CD4-positive, alpha-beta memory T cell (primary cell): Measurements from ENCODE around the gene TTC28. TPM values are rescaled to one million over a fixed set of nuclear protein-coding genes. Genes with fewer than 3 reads are reported as not detected.
"Not testable (repeated sequence)": the region's sequence is repeated elsewhere in the genome, so short reads cannot be mapped to it uniquely, and the experiment has no call there.

Experiments used
- CTCF ChIA-PET: fragments of 350-600 bp; sonication (Branson Sonifier 250); formaldehyde crosslinking; loops from one replicate; lab custom pipeline; 2021; ENCODE audit warnings: inconsistent platforms; ENCODE audit not compliant: partially characterized antibody; lab: Charles Lee
- POLR2A ChIA-PET: fragments of 350-600 bp; sonication (Branson Sonifier 250); formaldehyde crosslinking; loops from one replicate; lab custom pipeline; 2021; ENCODE audit not compliant: partially characterized antibody; lab: Charles Lee
- DNase-seq, 5 donors: peaks; one replicate each; pipeline versions ENCODE4 v3.0.0 to v3.0.0-alpha.2; 2020 to 2022; ENCODE audit warnings: mixed read lengths in 1 of 5
- H3K27ac ChIP-seq: one replicate; pipeline ENCODE4 v1.7.0; 2013; ENCODE audit warnings: low read depth, low read length
- H3K27me3 ChIP-seq: 2 replicates; pipeline ENCODE4 v1.7.0; 2013; ENCODE audit warnings: mild to moderate bottlenecking, low read length, moderate library complexity; ENCODE audit not compliant: insufficient read depth
- H3K36me3 ChIP-seq: 2 replicates; pipeline ENCODE4 v1.7.0; 2013; ENCODE audit warnings: mild to moderate bottlenecking, low read length, moderate library complexity; ENCODE audit not compliant: insufficient read depth
- H3K4me1 ChIP-seq: 2 replicates; pipeline ENCODE4 v1.7.0; 2013; ENCODE audit warnings: mild to moderate bottlenecking, low read length, moderate library complexity; ENCODE audit not compliant: insufficient read depth
- H3K4me3 ChIP-seq, 2 donors: one replicate each; pipeline ENCODE4 v1.7.0; 2013; ENCODE audit warnings: low read length in 2 of 2, mild to moderate bottlenecking in 1 of 2
- H3K9me3 ChIP-seq, 2 donors: one replicate each; pipeline ENCODE4 v1.7.0; 2013; ENCODE audit warnings: low read length in 2 of 2, control low read depth in 1 of 2; ENCODE audit not compliant: control insufficient read depth in 1 of 2
- H3K27ac Mint-ChIP-seq, 7 donors: one replicate each; pipeline ENCODE4 v1.8.0; 2020 to 2021; ENCODE audit warnings: mixed read lengths in 7 of 7, mild to moderate bottlenecking in 6 of 7, inconsistent platforms in 3 of 7, moderate library complexity in 3 of 7
- H3K27me3 Mint-ChIP-seq, 2 donors: one replicate each; pipeline ENCODE4 v1.8.0; 2020 to 2021; ENCODE audit warnings: mixed read lengths in 2 of 2
- H3K36me3 Mint-ChIP-seq, 2 donors: one replicate each; pipeline ENCODE4 v1.8.0; 2020 to 2021; ENCODE audit warnings: mixed read lengths in 2 of 2, inconsistent platforms in 1 of 2, mild to moderate bottlenecking in 1 of 2
- H3K4me1 Mint-ChIP-seq, 4 donors: one replicate each; pipeline ENCODE4 v1.8.0; 2020 to 2021; ENCODE audit warnings: mixed read lengths in 4 of 4, mild to moderate bottlenecking in 1 of 4
- H3K4me3 Mint-ChIP-seq, 8 donors: one replicate each; pipeline ENCODE4 v1.8.0; 2020 to 2021; ENCODE audit warnings: mixed read lengths in 8 of 8, mild to moderate bottlenecking in 7 of 8, moderate library complexity in 6 of 8, inconsistent platforms in 3 of 8
- H3K9me3 Mint-ChIP-seq, 8 donors: one replicate each; pipeline ENCODE4 v1.8.0; 2020 to 2021; ENCODE audit warnings: mixed read lengths in 8 of 8, mild to moderate bottlenecking in 5 of 8, inconsistent platforms in 3 of 8, moderate library complexity in 1 of 8
- intact Hi-C: fragments of 100-400 bp; cut with micrococcal nuclease; formaldehyde crosslinking; loops from one replicate; pipeline ENCODE4 v1.15.1; 2023
- polyA plus RNA-seq, 2 donors: library from polyadenylated mRNA; unstranded; fragments of 300-500 nt; fragmentation: Illumina TruSeq; gene quantifications; one replicate each; pipeline ENCODE4 v1.2.3, GENCODE V29; 2021
- total RNA-seq, 2 experiments: library from RNA; stranded (reverse); gene quantifications; one replicate each; pipeline ENCODE4 v1.2.3, GENCODE V29; 2021

Gene TTC28
- total and polyA plus RNA-seq, 4 experiments from 2014 or later: 0.50 to 1.7 (median 1.6) TPM; not detected in 1

DNA sequence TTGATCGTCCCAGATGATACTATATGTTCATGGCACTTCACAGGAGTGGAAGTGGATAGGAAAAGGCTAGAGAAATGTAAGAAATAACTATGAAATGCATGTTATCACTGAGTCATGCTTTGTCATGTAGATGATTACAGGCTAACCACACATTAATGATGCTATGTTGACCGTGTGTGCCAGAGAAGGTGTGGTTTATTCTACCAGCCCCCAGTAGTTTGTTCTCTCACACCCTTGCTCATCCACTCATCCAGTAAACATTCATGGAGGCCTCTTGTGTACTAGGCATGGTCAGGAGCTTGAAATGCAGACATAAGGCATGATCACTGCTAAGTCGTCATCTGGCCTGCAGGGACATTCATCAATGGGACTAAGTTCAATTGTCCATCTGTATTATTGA is 607.6 kb downstream of the TTC28 start:
- Mint-ChIP-seq H3K4me3 (no peak overlapping the region), H3K36me3 (no peaks in the 10 kb centered on the region), H3K4me1 (no peaks in the 10 kb centered on the region), H3K27ac (no peak overlapping the region), H3K9me3 (peaks cover 0 to 4% (median 0%) of the 10 kb centered on the region in 8 donors), H3K27me3 (peaks cover 4 to 16% of the 10 kb centered on the region in 2 donors)
- no peaks in the 10 kb centered on the region for H3K27me3 ChIP-seq
- no peaks in the 10 kb centered on the region for H3K36me3 ChIP-seq
- H3K4me1 ChIP-seq: no peaks in the 10 kb centered on the region
- intact Hi-C loops: no loop called here
- no peak overlapping the region for H3K27ac ChIP-seq
- POLR2A ChIA-PET: no interaction called here
- CTCF ChIA-PET: no interaction called here
- H3K9me3 ChIP-seq: no peaks in the 10 kb centered on the region
- no peak for DNase-seq
- H3K4me3 ChIP-seq: no peak overlapping the region

DNA sequence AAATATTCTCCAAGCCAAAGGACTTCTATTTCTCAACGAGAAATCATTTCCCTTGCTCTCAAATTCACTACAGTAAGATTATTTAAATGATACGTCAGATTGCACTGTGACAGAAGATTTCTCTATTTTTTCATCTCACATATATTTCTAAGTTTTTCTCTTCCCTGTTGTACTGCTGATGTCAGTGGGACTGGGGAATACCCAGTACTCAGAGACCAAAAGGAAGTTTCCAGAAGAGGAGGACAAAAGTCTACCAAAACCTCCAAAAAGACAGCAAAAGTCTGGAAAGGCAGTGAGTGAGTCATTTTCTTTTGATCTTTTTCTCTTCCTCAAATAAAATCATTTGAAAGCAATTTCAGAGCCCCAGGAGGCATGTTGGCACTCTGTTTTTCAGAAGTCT is 610.8 kb downstream of the TTC28 start:
- intact Hi-C loops: no loop called here
- Mint-ChIP-seq H3K4me3 (no peak overlapping the region), H3K4me1 (no peaks in the 10 kb centered on the region)

DNA sequence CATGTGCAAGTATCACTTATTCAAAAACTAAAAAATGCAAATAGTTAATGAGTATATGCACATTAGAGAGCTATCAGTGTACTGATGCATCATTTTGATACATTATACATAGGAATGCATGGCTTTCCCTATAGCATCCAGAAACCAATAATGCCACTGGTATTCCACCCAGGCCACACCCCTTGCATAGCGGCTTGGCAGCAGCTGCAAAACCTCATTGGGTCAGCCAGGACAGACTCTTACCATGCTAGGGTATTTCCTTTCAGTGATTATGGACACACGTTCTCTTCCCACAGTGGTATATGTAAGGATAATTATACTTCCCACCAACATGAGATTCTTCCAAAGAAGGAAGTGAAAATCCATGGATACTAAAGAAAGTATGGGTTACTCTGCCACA is 614.7 kb downstream of the TTC28 start:
- Mint-ChIP-seq H3K4me1 (no peaks in the 10 kb centered on the region), H3K36me3 (no peaks in the 10 kb centered on the region), H3K27me3 (peaks cover 8 to 32% of the 10 kb centered on the region in 2 donors), H3K4me3 (no peak overlapping the region), H3K9me3 (peaks cover 0 to 9% (median 3%) of the 10 kb centered on the region in 8 donors), H3K27ac (no peak overlapping the region)
- H3K36me3 ChIP-seq: no peaks in the 10 kb centered on the region
- no peak for DNase-seq
- no peaks in the 10 kb centered on the region for H3K4me1 ChIP-seq
- H3K4me3 ChIP-seq: no peak overlapping the region
- H3K9me3 ChIP-seq: no peaks in the 10 kb centered on the region
- ChIA-PET POLR2A (no interaction called here), CTCF (no interaction called here)
- intact Hi-C loops: no loop called here
- H3K27me3 ChIP-seq: no peaks in the 10 kb centered on the region
- H3K27ac ChIP-seq: no peak overlapping the region

More for the DNA sequence above, 610.8 kb downstream of the TTC28 start:
- no peak overlapping the region for H3K27ac ChIP-seq
- H3K27ac Mint-ChIP-seq: no peak overlapping the region
- H3K27me3 ChIP-seq: no peaks in the 10 kb centered on the region
- ChIA-PET POLR2A (no interaction called here), CTCF (no interaction called here)
- no peak for DNase-seq
- no peaks in the 10 kb centered on the region for H3K9me3 ChIP-seq
- no peaks in the 10 kb centered on the region for H3K36me3 ChIP-seq
- peaks cover 0 to 4% (median 0%) of the 10 kb centered on the region in 8 donors for H3K9me3 Mint-ChIP-seq
- no peaks in the 10 kb centered on the region for H3K4me1 ChIP-seq
- no peak overlapping the region for H3K4me3 ChIP-seq
- H3K36me3 Mint-ChIP-seq: no peaks in the 10 kb centered on the region
- H3K27me3 Mint-ChIP-seq: peaks cover 7 to 27% of the 10 kb centered on the region in 2 donors

DNA sequence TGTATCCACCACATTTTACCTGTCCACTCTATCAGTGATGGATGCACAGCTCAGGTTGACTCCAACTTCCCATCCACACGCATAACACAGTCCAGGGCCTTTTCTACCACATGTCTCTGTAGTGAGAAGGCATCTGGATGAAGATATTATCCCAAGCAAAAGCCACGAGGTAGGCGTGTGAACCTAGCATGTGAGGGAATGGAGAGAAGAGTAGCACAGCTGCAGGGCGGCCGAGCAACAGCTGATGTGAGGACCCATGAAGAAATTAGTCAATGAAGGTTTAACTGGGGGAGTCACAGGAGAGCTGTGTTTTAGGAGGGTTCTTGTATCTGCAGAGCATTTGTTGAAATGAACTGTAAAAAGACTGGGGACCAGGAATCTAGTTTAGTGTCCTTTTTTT is 616.0 kb downstream of the TTC28 start:
- intact Hi-C loops: no loop called here
- no peaks in the 10 kb centered on the region for H3K27me3 ChIP-seq
- no peaks in the 10 kb centered on the region for H3K4me1 ChIP-seq
- H3K36me3 ChIP-seq: no peaks in the 10 kb centered on the region
- ChIA-PET CTCF (interaction anchor here (1.1 kb wide), 1 partner anchor 14 kb away, joined by 3 read pairs; no protein-coding TSS in a partner anchor), POLR2A (no interaction called here)
- DNase-seq: no peak
- no peaks in the 10 kb centered on the region for H3K9me3 ChIP-seq
- Mint-ChIP-seq H3K4me3 (no peak overlapping the region), H3K36me3 (no peaks in the 10 kb centered on the region), H3K4me1 (no peaks in the 10 kb centered on the region), H3K27ac (no peak overlapping the region), H3K9me3 (peaks cover 0 to 9% (median 3%) of the 10 kb centered on the region in 8 donors), H3K27me3 (peaks cover 8 to 28% of the 10 kb centered on the region in 2 donors)
- H3K4me3 ChIP-seq: no peak overlapping the region
- no peak overlapping the region for H3K27ac ChIP-seq

DNA sequence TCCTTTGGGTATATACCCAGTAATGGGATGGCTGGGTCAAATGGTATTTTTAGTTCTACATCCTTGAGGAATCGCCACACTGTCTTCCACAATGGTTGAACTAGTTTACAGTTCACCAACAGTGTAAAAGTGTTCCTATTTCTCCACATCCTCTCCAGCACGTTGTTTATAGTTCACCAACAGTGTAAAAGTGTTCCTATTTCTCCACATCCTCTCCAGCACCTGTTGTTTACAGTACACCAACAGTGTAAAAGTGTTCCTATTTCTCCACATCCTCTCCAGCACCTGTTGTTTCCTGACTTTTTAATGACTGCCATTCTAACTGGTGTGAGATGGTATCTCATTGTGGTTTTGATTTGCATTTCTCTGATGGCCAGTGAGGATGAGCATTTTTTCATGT is 619.0 kb downstream of the TTC28 start:
- H3K4me1 Mint-ChIP-seq, intact Hi-C loops, H3K4me3 ChIP-seq, H3K27ac Mint-ChIP-seq, CTCF ChIA-PET, H3K36me3 ChIP-seq, H3K27ac ChIP-seq, POLR2A ChIA-PET, H3K27me3 ChIP-seq, H3K4me1 ChIP-seq, H3K9me3 ChIP-seq, H3K36me3 Mint-ChIP-seq, DNase-seq, H3K4me3 Mint-ChIP-seq, H3K9me3 Mint-ChIP-seq: not testable (repeated sequence)
- peaks cover 3 to 21% of the 10 kb centered on the region in 2 donors for H3K27me3 Mint-ChIP-seq

DNA sequence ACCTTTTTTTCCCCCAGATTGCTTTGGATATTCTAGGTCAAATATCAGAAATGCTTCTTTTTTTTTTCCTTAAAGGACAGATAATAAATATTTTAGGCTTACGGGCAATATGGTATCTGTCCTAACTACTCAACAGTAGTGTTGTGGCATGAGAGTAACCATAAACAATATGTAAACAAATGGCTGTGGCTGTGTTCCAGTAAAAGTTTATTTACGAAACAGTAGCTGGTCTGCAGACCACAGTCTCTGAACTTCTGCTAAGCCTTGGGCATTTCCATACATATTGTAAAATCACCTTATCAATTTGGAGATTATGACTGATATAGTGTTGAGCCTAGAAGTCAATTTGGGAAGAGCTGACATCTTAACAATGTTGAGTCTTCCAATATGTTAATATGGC is 621.6 kb downstream of the TTC28 start:
- Mint-ChIP-seq H3K36me3 (no peaks in the 10 kb centered on the region), H3K4me1 (no peaks in the 10 kb centered on the region), H3K9me3 (peaks cover 0 to 9% (median 3%) of the 10 kb centered on the region in 8 donors), H3K27me3 (peaks cover 3 to 6% of the 10 kb centered on the region in 2 donors), H3K4me3 (no peak overlapping the region), H3K27ac (no peak overlapping the region)
- no peak overlapping the region for H3K27ac ChIP-seq
- H3K4me3 ChIP-seq: no peak overlapping the region
- intact Hi-C loops: no loop called here
- ChIA-PET CTCF (no interaction called here), POLR2A (no interaction called here)
- H3K36me3 ChIP-seq: no peaks in the 10 kb centered on the region
- no peaks in the 10 kb centered on the region for H3K9me3 ChIP-seq
- H3K4me1 ChIP-seq: no peaks in the 10 kb centered on the region
- no peak for DNase-seq
- H3K27me3 ChIP-seq: no peaks in the 10 kb centered on the region

DNA sequence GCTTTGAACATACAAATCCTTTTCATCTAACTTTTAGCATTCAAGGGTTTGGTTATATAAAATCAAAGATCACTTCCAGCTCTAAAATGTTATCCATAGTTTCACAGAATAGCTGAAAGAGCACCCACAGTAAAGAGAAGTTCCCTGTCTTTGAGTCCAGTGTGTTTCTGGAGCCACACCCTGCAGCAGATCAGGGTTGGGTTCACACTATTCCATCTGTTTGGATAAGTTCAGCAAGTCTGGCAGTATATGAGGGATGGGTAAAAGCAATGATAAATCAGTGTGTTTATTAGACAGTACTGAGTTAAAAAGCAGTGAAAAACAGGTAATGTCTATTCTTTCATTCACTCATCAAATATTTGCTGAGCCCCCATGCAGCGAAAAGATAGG is 624.8 kb downstream of the TTC28 start:
- H3K36me3 ChIP-seq: no peaks in the 10 kb centered on the region
- H3K9me3 Mint-ChIP-seq: no peaks in the 10 kb centered on the region
- H3K27ac ChIP-seq: no peak overlapping the region
- no peaks in the 10 kb centered on the region for H3K27me3 ChIP-seq
- H3K27me3 Mint-ChIP-seq: no peaks in the 10 kb centered on the region
- no peaks in the 10 kb centered on the region for H3K9me3 ChIP-seq
- no peak for DNase-seq
- H3K4me3 ChIP-seq: no peak overlapping the region
- ChIA-PET POLR2A (no interaction called here), CTCF (no interaction called here)
- intact Hi-C loops: no loop called here
- H3K4me1 Mint-ChIP-seq: no peaks in the 10 kb centered on the region
- H3K27ac Mint-ChIP-seq: no peak overlapping the region
- H3K4me1 ChIP-seq: no peaks in the 10 kb centered on the region
- H3K4me3 Mint-ChIP-seq: no peak overlapping the region
- no peaks in the 10 kb centered on the region for H3K36me3 Mint-ChIP-seq
